Activated CD4-positive, alpha-beta T cell treated with anti-CD3 and anti-CD28 coated beads, Interleukin-2, amount 50 U/mL, for 48 hours (primary cell): ENCODE results near the gene NEMP2.
"Not testable (repeated sequence)": the region's sequence is repeated elsewhere in the genome, so short reads cannot be mapped to it uniquely, and the experiment has no call there.

ENCODE experiments used
- DNase-seq, 2 experiments: peaks; one replicate each; pipeline ENCODE4 v3.0.0-alpha.2; 2020

NEMP2 gene

GRCh38 chr2:190524928-190525327 is 9.6 kb downstream of the NEMP2 start:
- no peak for DNase-seq

- DNase-seq = no peak
Measured at GRCh38 chr2:190519975-190520767, 14.4 kb downstream of the NEMP2 start.

GRCh38 chr2:190517468-190517867 is 17.1 kb downstream of the NEMP2 start:
- DNase-seq = no peak

GRCh38 chr2:190515687-190516086 is 18.8 kb downstream of the NEMP2 start:
- no peak for DNase-seq

- no peak for DNase-seq
Measured at GRCh38 chr2:190514676-190515075, 19.8 kb downstream of the NEMP2 start.

- no peak for DNase-seq
Measured at GRCh38 chr2:190513877-190514276, 20.6 kb downstream of the NEMP2 start.

- no peak for DNase-seq
Measured at GRCh38 chr2:190512539-190513095, 21.9 kb downstream of the NEMP2 start.

GRCh38 chr2:190511104-190511503 is 23.4 kb downstream of the NEMP2 start:
- no peak for DNase-seq

- DNase-seq = not testable (repeated sequence)
Measured at GRCh38 chr2:190509895-190510294, 24.6 kb downstream of the NEMP2 start.

- DNase-seq = no peak
Measured at GRCh38 chr2:190507135-190507534, 27.4 kb downstream of the NEMP2 start.

- no peak for DNase-seq
Measured at GRCh38 chr2:190506666-190507065, 27.9 kb downstream of the NEMP2 start.

GRCh38 chr2:190505696-190506095 is 28.8 kb downstream of the NEMP2 start:
- no peak for DNase-seq

GRCh38 chr2:190504912-190505311 is 29.6 kb downstream of the NEMP2 start:
- DNase-seq = no peak

GRCh38 chr2:190503088-190503487 is 31.4 kb downstream of the NEMP2 start:
- no peak for DNase-seq

- no peak for DNase-seq
Measured at GRCh38 chr2:190501702-190502407, 32.7 kb downstream of the NEMP2 start.

- DNase-seq = no peak
Measured at GRCh38 chr2:190501231-190501630, 33.3 kb downstream of the NEMP2 start.

- no peak for DNase-seq
Measured at GRCh38 chr2:190500054-190500502, 34.4 kb downstream of the NEMP2 start.

GRCh38 chr2:190499273-190499672 is 35.2 kb downstream of the NEMP2 start:
- no peak for DNase-seq

- no peak for DNase-seq
Measured at GRCh38 chr2:190497428-190497827, 37.1 kb downstream of the NEMP2 start.

GRCh38 chr2:190494600-190495227 is 39.8 kb downstream of the NEMP2 start:
- not testable (repeated sequence) for DNase-seq

- DNase-seq = no peak
Measured at GRCh38 chr2:190493095-190493494, 41.4 kb downstream of the NEMP2 start.

GRCh38 chr2:190490502-190490901 is 44.0 kb downstream of the NEMP2 start:
- DNase-seq = no peak

- no peak for DNase-seq
Measured at GRCh38 chr2:190489475-190489874, 45.0 kb downstream of the NEMP2 start.
